RKO (cell line): Measurements from ENCODE around the gene SERHL2.
A peak's percentile ranks its signal among the peaks of the same experiment; 100 is the strongest.
"Not testable (repeated sequence)": the region's sequence is repeated elsewhere in the genome, so short reads cannot be mapped to it uniquely, and the experiment has no call there.

Experiments
- DNase-seq: peaks from one replicate; pipeline ENCODE4 v3.0.0-alpha.2; 2016; ENCODE audit warnings: low spot score

The SERHL2 gene

GRCh38 chr22:42607641-42608040 is 53.9 kb downstream of the SERHL2 start:
- DNase-seq: not testable (repeated sequence)

- no peak for DNase-seq
Measured at GRCh38 chr22:42608136-42608822, 54.5 kb downstream of the SERHL2 start.

- DNase-seq: no peak
Measured at GRCh38 chr22:42608823-42609361, 55.1 kb downstream of the SERHL2 start.

GRCh38 chr22:42610186-42610585 is 56.4 kb downstream of the SERHL2 start:
- no peak for DNase-seq

GRCh38 chr22:42611051-42611450 is 57.3 kb downstream of the SERHL2 start:
- DNase-seq: peak; percentile 41

- DNase-seq: no peak
Measured at GRCh38 chr22:42612336-42612735, 58.6 kb downstream of the SERHL2 start.

- peak; percentile 62 for DNase-seq
Measured at GRCh38 chr22:42613872-42614301, 60.1 kb downstream of the SERHL2 start.

- peak; percentile 98 for DNase-seq
Measured at GRCh38 chr22:42614312-42615091, 60.7 kb downstream of the SERHL2 start, which contains the start of gene POLDIP3. Gene POLDIP3 (minus strand): TSS chr22:42614883. CDS start chr22:42614857, 26 bp downstream.

- DNase-seq: peak; percentile 99
Measured at GRCh38 chr22:42615092-42615859, 61.5 kb downstream of the SERHL2 start.

- not testable (repeated sequence) for DNase-seq
Measured at GRCh38 chr22:42615860-42616175, 62.1 kb downstream of the SERHL2 start.

GRCh38 chr22:42617155-42617983 is 63.6 kb downstream of the SERHL2 start:
- no peak for DNase-seq

- no peak for DNase-seq
Measured at GRCh38 chr22:42619261-42620063, 65.7 kb downstream of the SERHL2 start.

- DNase-seq: no peak
Measured at GRCh38 chr22:42620084-42620483, 66.3 kb downstream of the SERHL2 start.

GRCh38 chr22:42621505-42622002 is 67.8 kb downstream of the SERHL2 start:
- DNase-seq: no peak

GRCh38 chr22:42622061-42622710 is 68.4 kb downstream of the SERHL2 start:
- DNase-seq: no peak

- no peak for DNase-seq
Measured at GRCh38 chr22:42623301-42623751, 69.6 kb downstream of the SERHL2 start.
